Left renal cortex interstitium (tissue), 4 donors: ENCODE measurements around the gene CROCC. TPM values are rescaled to one million over a fixed set of nuclear protein-coding genes. Genes with fewer than 3 reads are reported as not detected.
"Not testable (repeated sequence)": the region's sequence is repeated elsewhere in the genome, so short reads cannot be mapped to it uniquely, and the experiment has no call there.

Experiments
- DNase-seq, 4 donors: peaks; one replicate each; pipeline ENCODE4 v3.0.0-alpha.2; 2013; ENCODE audit warnings: low read depth in 4 of 4, low spot score in 2 of 4, missing footprints in 1 of 4
- polyA plus RNA-seq, 4 donors: library from polyadenylated mRNA; unstranded; fragments of 120-200 nt; gene quantifications; one replicate each; pipeline ENCODE4 v1.2.1, GENCODE V29; 2013; ENCODE audit not compliant: insufficient read length in 4 of 4

Gene CROCC
- polyA plus RNA-seq, 4 donors: 22.2 to 74.1 (median 51.3) TPM

DNA sequence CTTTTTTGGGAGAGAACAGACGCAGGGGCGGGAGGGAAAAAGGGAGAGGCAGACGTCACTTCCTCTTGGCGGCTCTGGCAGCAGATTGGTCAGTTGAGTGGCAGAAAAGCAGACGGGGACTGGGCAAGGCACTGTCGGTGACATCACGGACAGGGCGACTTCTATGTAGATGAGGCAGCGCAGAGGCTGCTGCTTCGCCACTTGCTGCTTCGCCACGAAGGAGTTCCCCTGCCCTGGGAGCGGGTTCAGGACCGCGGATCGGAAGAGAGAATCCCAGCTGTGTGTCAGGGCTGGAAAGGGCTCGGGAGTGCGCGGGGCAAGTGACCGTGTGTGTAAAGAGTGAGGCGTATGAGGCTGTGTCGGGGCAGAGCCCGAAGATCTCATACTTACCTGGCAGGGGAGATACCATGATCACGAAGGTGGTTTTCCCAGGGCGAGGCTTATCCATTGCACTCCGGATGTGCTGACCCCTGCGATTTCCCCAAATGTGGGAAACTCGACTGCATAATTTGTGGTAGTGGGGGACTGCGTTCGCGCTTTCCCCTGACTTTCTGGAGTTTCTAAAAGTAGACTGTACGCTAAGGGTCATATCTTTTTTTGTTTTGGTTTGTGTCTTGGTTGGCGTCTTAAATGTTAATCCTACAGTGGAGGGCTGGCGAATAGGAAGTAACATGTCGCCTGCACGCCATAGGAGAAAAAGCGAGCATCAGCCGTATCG is 26.0 kb upstream of the CROCC start, which contains the start of gene RNU1-2:
Gene RNU1-2 (plus strand): TSS at position 383 of the 718 bp plus-strand sequence.
- DNase-seq: peak; percentile 62 to 97 (median 92)

DNA sequence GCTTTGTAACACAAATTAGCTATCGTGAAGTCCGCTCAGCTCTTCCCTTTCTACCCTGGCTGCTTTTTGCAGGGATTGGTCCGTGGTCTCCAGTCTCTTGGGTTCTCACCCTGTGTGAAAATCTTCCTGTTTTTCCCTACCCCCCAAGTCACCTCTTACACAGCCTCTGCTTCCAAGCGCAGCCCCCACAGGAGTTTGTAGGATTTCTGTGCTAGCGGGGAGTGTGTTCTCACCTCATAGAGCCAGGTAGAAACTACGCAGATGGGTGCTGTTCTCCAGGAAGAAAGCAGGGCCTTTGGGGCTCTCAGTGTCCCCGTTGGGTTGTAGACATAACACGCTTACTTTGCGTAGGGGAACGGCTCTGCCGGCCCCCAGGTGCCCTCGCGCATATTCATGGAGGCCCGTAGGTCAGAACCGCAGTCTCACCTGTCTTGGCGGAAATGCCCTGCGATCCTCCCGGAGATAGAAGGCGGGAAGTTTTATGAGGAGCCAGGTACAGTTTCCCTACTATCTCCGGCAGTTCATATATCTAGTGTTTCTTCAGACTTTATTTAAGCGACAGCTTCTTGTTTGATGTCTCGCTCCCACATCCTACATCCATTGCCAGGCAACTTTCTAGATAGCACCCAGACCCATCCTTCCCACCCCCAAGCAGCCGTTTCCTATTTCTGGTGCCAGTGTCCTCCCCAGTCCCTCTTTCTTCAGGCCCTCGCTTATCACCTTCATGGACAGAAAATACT is 25.2 kb upstream of the CROCC start:
- DNase-seq: peak in 1 of 4 donors; percentile 39

DNA sequence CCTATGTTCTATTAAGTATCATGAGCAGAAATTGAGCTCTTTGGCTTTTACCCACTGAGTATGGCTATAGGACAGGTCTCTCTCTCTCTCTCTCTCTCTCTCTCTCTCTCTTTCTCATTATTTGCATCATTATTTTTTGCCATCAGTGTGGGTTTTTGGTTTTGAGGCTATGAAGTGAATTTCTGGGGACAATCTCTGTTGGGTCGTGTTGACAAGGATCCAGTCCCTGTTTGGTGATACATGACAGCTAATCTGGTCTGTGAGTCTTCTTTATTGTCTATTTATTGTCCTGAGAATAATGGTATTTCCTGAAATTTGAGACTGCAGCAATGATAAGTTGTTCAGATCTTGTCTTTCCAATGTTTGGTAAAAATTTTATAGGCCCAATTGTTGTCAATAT is 24.1 kb upstream of the CROCC start:
- DNase-seq: not testable (repeated sequence)

DNA sequence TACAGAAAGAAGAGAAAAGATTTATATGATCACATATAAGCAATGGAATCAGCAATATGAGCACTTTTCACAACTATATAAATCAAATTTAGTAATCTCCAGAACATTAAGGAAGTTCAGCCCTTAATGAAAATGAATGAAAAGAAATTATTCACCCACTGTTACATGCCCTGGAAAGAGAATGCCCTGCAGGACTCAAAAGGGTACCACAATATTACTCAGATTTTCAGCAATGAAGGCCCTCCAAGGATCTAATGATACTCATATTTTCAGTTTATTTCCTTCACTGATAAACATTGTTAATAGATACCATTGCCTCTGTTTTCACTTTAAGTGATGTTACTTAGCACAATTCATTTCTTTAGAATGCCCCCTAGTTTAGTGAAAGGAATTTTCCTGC is 23.4 kb upstream of the CROCC start:
- not testable (repeated sequence) for DNase-seq

DNA sequence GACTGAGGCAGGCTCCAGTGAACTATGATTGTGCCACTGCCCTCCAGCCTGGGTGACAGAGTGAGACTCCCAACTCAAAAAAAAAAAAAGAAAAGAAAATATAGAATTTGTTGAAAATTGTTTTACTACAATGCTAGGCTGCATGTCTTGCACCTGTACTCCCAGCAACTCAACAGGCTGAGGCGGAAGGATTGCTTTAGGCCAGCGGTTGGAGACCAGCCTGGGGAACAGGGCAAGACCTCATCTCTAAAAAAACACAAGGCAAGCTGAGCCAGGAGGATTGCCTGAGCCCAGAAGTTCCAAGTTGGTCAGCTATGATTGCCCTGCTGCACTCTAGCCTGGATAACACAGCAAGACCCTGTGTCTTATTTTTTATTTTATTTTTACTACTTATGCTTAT is 22.7 kb upstream of the CROCC start:
- DNase-seq: not testable (repeated sequence)

DNA sequence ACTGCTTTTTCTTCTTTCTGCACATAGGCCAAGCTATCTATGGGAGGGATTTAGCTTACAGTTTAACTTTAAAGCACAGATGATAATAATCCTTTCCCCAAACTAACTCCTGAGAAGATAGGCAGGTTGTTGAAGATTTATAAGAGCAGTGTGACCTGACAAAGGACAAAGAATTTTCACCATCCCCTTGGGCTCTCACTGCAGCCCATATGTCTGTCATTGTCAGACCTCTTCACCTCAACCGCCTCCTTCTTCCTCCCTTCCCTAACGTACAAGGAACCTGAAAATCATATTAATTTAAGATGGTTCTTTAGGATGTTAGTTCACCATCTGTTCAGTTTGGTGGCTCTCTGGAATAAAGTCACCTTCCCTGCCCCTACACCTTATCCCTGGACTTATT is 21.0 kb upstream of the CROCC start:
- no peak for DNase-seq

DNA sequence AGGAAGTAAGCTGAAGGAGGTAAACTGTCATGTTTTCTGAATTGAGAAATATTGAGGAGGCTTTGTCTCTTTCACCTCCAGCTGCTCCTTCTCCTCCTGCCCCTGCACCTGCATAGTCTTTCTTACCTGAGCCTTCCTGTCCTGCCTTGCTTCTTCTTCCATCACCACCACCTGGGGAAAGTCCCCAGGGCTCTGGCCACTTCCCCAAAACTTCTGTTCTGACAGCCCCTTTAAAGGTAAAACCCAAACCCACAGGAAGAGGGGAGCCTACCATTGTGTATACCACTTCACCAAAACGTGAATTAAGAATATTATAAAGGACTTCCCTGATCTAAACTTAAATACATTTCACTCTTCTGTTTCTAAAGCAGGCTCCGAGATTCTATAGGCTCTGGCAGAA is 20.4 kb upstream of the CROCC start:
- DNase-seq: not testable (repeated sequence)

DNA sequence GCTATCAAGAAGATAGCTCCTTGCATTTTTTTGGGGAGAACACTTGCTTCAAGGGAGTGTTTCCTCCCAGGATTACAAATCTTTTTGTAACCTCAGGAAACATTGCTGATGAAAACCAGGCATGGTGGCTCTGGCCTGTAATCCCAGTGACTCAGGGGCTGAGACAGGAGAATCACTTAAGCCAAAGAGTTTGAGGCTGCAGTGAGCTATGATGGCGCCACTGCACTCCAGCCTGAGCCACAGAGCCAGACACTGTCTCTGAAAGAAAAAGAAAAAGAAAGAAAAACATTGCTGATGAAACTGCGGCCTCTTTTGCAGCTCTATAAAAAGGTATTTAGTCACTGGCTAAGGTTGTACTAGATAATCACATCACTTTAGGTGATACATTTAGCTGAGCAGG is 18.7 kb upstream of the CROCC start:
- no peak for DNase-seq

DNA sequence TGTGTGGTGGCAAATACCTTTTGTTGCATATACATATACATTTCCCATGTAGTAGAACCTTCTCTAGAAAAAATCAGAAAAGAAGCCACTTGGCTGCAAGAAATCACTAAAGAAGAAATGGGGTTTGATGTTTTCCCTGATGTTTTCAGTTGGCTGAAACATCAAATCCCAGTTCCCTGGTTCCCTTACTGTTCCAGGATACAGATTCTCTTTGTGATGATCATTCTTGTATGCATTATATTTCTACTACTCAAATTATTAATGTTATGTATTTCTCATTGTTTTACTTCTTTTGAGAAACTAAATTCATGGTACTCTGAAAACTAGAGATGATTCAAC is 18.3 kb upstream of the CROCC start:
- no peak for DNase-seq

DNA sequence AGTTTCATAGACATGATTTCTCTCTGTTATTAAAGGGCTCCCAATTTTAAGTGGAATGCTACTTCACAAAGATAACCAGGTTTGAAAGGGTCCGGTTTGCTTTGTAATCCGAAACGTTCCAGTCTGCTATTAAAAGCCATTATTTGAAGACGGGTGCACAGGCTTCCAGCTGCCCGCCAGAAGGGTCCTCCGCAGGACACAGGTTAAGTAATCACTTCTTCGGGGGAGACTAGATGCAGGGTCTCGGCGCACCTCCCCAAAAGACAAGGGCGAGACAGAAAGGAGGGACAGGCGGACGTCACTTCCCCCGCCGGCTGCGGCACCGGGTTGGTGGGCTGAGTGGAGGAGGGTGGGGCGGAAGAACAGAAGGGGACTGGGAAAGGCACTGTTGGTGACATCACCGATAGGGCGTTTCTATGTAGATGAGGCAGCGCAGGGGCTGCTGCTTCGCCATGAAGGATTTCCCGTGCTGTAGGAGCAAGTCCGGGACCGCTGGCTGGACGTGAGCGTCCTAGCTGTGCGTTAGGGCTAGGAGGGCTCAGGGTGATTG is 17.1 kb upstream of the CROCC start:
- peak in 3 of 4 donors; percentile 95 to 100 (median 99) for DNase-seq

DNA sequence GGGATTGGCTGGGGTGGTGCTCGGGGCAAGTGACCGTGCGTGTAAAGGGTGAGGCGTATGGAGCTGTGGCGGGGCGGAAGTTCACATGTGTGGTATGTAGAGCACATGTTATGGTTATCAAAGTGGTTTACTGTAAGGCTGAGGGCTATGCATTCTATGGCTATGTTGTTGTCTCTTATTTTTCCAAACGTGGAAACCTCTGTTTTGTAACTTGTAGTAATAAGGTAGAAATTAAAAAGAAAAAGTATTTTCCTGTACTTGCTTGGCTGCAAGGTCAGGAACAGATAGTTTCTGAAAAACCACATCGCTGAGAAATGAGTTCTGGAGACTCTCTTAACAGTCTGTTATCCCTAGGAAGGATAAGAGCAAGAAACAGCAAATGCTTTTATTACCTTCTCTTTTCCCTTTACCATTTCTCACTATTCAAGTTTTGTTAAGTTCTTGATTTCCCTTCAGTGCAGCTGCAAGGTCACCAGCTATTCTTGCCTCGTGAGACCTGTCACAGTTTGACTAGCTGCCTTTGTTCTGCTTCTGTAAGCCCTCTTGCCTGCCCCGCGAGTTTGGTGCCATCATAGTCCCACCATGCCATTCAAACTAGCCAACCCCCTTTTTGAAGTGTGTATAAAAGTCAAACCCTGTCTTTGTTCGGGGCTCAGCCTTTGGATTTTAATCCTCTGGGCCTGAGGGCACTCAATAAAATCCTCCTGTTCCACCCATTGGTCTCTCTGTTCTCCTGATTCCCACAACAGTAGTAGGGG is 16.4 kb upstream of the CROCC start:
- peak in 2 of 4 donors; percentile 81 to 94 for DNase-seq

DNA sequence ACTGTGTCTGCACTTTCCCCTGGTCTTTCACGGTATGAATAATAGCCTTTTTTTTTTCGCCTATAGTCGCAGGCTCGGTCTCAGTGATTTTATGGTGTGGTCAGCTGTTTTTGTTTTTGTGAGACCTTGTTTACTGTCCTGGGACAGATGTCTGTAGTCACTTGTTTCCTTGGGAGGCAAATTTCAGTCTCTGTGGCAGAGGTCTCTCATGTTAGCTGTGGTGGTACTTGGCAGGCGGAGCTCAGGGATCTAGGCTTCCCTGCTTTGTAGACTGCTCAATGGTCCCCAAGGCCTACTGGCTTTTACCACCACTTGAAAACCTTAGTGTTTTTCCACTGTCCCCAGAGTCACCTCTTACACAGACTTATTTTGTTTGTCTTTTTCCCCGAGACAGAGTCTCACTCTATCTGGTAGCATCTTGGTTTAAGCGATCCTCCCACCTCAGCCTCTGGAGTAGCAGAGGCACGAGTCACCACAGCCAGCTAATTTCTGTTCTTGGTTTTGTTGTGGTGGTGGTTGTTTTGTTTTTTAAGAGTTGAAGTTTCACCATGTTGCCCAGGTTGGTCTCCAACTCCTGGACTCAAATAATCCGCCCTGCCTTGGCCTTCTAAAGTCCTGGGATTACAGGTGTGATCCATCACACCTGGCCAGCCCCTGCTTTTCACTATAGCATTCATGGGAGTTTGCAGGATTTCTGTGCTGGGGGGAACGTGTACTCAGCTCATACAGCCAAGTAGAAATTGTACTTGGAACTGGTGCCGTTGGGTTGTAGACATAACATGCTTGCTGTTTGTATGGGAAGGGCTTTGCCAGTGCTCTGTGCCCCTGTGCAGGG is 15.6 kb upstream of the CROCC start:
- DNase-seq: no peak

DNA sequence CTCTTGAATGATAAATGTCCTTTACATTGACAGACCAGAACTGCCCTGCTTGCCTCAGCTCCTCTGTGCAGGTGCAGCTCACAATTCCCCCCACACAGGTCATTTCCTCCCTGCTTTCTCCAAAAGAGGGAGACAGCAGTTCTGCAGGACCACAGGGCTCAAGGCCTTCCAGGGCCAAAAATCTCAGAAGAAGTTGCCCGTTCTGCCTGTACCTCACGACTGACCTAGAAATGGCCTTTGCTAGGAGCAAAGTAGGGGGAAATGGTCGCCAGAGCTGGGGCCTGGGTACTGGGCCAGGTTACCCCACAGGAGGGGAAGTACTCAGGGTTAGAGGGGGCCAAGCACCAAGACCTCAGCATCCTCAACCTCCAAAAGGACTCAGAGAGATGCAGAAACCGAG is 14.9 kb upstream of the CROCC start:
- no peak for DNase-seq

DNA sequence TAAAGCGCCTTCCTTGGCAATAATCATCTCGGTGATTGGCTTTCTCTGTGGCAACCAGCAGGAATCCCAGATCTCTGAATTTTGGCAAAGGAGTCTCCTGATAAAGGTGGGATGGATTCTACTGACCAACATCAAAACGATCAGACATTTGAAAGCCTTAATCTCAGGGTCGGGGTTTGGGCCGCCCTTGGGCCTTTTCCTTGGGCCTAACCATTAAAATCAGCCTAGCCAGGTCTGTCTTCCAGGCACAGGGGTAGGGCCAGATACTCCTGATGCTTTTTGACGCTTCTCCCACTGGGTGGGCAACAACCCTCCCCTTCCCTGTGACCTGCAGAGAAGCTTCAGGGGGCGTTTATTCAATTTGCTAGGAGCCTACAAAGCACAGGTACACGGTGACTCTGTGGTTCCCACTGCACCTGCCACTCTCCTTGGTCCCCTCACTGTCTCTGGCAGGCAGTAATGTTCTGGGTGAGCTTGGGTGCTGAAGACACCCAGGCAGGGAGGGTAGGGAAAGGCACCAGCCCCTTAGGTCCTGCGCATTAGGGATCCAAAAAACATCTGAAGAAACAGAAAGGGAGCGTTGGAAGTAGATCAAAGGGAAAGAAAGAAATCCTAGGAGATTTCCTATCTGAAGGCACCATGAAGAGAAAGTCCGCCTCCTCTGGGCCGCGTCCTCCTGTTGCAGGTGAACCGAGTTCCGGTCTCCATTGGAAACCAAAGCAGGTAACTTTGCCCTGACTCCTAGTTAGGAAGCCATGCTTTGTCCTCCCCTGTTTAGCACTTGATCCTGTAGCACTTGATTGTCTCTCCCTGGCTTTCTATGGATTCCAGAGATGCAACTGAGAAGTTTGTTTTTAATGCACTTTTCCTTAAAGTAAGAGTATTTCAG is 13.6 kb upstream of the CROCC start:
- no peak for DNase-seq

DNA sequence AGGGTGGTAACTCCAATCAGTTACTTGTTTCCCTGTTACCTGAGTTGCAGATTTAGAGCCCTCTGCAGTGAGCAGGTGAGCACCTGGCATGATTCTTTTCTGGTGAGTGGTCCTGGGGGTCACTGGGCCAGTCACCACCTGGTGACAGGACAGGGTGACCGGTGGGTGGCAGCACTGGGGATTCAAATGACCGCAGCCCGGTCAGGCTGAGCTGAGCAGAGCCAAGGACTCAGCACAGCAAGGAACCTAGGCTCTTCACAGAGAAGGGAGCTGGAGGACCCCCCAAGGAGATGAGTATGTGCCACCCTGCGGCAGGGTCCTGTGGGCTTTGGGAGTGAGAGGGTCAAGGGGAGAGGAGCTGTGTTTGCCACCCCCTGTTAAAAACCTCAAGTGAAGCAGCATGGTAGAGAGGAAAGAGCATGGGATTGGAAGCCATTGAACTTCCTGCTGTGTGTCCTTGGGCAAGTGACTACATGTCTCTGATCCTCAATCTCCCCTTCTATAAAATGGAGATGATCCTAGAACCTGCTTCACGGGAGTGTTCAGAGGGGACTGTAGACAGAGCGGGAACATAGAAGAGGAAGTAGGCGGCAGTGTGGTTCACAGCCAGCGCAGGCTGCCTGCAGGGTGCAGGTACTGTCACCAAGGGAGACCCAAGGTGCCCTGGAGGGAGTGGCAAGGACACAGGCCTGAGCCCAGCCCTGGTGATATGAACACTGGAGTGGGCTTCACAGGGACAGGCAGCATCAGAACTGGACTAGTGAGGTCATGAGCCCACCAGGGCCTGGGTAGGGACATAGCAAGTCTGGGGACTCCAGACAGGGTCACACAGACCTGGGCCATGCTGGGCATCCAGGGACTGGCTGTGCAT is 9.6 kb upstream of the CROCC start:
- DNase-seq: not testable (repeated sequence)

DNA sequence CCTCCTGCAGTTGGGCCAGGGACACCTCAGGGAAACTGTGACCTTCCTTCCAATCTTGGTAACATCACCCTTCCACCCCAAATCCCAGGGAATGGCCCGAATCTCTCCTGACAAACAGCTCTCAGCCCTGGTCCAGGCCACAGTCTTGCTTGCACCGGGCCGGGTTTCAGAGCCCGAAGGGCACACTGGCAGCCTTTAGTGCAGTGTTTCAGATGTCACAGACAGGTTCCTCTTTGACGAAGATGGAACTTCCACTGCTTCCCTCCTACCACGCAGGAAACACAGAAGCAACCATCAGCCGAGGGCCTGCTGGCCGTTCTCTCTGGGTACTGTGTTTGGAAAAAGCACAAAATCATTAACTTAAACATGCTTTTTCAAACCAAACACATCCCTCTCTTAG is 9.0 kb upstream of the CROCC start:
- DNase-seq: not testable (repeated sequence)

DNA sequence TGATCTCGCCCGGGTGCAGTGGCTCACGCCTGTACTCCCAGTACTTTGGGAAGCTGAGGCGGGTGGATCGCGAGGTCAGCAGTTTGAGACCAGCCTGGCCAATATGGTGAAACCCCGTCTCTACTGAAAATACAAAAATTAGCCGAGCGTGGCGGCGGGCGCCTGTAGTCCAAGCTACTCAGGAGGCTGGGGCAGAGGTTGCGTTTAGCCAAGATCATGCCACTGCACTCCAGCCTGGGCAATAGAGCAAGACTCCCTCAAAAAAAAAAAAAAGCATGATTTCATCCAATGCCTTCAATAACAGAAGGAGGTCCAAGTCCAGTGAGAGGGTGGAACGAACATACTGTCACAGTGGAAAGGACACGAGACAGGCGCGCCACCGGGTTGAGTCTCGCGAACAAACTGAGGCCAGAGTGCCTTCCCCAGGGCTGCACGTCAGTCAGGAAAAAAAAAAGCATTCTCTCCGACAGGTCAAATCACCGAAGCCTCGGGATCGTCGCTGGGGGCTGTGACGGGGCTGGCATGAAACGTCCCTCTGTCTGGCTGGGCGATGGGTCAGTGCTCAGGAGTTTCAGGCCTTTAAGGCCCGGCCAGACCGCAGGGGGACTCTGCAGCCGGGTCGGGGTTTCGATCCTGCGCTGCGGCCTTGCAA is 8.4 kb upstream of the CROCC start:
- DNase-seq: no peak
